Fibroblast of villous mesenchyme (primary cell): ENCODE results near the gene FGF22. TPM values are rescaled to one million over a fixed set of nuclear protein-coding genes. Genes with fewer than 3 reads are reported as not detected.

Experiments
- DNase-seq: peaks from one replicate; pipeline ENCODE4 v3.0.0-alpha.2; 2010; ENCODE audit warnings: low read depth
- H3K4me3 ChIP-seq: 2 replicates; pipeline ENCODE4 v1.5.1; 2011; ENCODE audit warnings: low read depth, mild to moderate bottlenecking, low read length
- CTCF ChIP-seq: IDR thresholded peaks from 2 replicates; pipeline ENCODE4 v1.5.1; 2012; ENCODE audit warnings: low read depth, mild to moderate bottlenecking, low read length; ENCODE audit not compliant: insufficient read depth
- total RNA-seq: library from RNA; depleted of rRNA; stranded (reverse); fragments of >200 nt; gene quantifications from 2 replicates; pipeline ENCODE4 v1.2.3, GENCODE V29; 2012

Gene FGF22
- total RNA-seq, 1 donor: not detected

- no peak for TF ChIP-seq CTCF
- H3K4me3 ChIP-seq: no peak overlapping the region
- DNase-seq: no peak
Observed at GRCh38 chr19:674282-675151, 34.8 kb downstream of the FGF22 start.

GRCh38 chr19:676007-676338 is 36.3 kb downstream of the FGF22 start:
- no peak for DNase-seq
- no peak for TF ChIP-seq CTCF
- peak overlapping the region; percentile 53 for H3K4me3 ChIP-seq

GRCh38 chr19:676339-677105 is 36.8 kb downstream of the FGF22 start, which contains the start of gene FSTL3:
FSTL3 (plus strand) TSS chr19:676392; CDS start chr19:676424, 32 bp downstream.
- no peak for TF ChIP-seq CTCF
- DNase-seq: peak; percentile 60
- H3K4me3 ChIP-seq: peak within 1 kb of the TSS; percentile 63

GRCh38 chr19:677201-677600 is 37.5 kb downstream of the FGF22 start:
- no peak for TF ChIP-seq CTCF
- DNase-seq: peak; percentile 92
- H3K4me3 ChIP-seq: peak overlapping the region; percentile 63

GRCh38 chr19:677601-678436 is 38.1 kb downstream of the FGF22 start:
- H3K4me3 ChIP-seq: peak overlapping the region; percentile 63
- DNase-seq: no peak
- TF ChIP-seq CTCF: no peak

GRCh38 chr19:678791-679388 is 39.2 kb downstream of the FGF22 start:
- no peak for TF ChIP-seq CTCF
- H3K4me3 ChIP-seq: peak overlapping the region; percentile 60
- no peak for DNase-seq
